Epithelial cell of prostate (primary cell): ENCODE results near the gene KIF5C.
A peak's percentile ranks its signal among the peaks of the same experiment; 100 is the strongest.

ENCODE experiments used
- DNase-seq: peaks from one replicate; pipeline ENCODE4 v3.0.0-alpha.2; 2011; ENCODE audit warnings: low read depth, low spot score
- H3K27ac ChIP-seq: fragments of 450-650 bp; 2 replicates; pipeline ENCODE4 v1.5.1; 2017; ENCODE audit warnings: mild to moderate bottlenecking

The KIF5C gene

DNA sequence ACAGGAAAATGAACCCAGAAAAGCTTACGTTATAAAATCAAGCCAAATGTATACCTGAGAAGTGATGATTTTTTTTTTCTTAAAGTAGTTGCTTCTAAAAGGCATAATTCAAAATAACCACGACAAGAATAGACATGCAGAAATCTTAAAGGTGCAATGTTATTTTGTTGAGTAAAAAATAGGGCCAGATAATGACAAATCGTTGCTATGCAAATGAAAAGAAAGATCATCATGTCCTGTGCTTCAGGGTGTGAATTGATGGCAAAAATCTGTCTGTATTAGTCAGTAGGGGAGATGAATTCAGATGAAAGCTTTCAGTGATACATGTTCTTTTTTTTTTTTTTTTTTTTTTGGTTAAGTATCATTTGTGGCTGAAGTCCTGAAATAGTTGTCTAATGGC, 187.5 kb downstream of the KIF5C start:
- H3K27ac ChIP-seq = no peak overlapping the region
- no peak for DNase-seq

DNA sequence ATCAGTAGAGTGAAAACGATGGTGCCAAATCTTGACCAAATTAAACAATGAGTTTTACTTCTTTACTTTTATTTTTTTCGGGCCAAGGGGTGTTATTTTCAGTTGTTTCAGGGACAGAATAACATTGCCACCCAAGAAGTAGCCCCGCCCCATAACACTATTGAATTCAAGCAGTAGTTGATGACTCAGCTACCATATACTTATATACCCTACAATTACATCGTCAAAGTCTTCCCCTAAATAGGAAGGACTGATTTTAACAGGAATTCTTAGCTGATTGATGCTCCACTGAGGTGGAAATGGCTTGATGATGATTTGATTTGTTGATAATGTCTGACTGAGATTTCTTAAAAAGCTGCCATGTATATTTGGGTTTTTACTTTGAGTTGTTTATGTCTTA, 188.2 kb downstream of the KIF5C start:
- H3K27ac ChIP-seq = no peak overlapping the region
- DNase-seq = no peak

DNA sequence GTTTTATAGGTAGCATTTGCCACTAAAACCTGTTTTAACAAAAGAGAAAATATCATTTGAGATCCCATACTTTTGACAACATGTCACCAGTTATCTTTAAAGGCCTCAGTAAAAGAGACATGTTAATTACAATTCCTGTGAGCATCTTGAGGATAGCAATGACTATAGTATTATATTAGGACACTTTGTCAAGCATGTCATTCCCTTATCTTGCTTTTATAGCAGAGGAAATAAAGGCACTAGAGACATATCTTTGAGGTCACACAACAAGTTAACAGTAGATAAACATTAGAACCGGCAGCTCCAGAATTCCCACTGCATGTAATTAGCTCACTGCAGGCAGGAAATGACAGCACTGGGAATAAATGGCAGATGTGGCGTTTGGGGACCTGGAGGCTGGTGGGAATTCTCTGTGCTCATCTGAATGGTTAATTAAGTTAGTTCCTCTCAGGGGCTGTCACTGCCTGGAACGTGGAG, 189.4 kb downstream of the KIF5C start:
- no peak overlapping the region for H3K27ac ChIP-seq

DNA sequence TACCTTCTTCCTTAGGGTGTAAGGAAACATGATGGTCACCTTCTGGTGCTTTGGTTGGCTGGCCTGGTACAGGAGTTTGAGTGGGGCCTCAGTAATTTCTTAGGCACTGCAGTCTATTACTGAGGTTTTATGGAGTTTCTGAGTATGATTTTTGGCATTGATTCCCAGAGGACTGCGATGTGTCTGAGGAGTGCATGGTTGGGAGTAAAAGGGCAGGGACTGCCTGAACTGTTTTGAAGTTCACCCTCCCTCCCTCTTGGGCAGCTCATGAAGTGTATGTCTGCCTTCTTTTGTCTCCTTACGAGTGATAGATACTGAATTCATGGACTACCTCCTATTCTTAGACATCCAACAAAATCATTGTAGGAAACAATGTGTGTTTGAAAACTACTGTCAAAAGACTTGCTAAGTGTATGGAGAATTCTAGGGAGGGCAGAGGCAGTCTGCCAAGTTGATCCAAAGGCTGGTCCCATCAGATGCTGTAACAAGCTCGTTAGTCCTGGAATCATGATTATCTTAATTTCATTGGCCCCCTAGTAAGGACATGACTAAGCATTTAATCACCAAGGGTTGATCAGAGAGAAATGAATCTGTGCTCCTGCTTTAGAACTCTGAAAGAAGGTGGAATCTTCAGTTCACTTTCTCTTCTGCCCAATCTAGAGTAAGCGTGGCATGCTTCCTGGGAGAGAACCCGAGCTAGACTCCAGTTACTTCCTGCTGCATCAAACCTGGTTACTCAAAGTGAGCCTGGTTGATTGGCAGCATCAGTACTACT, 190.0 kb downstream of the KIF5C start:
- H3K27ac ChIP-seq = no peak overlapping the region
- DNase-seq = no peak

More for the DNA sequence above, 189.4 kb downstream of the KIF5C start:
- DNase-seq = no peak

DNA sequence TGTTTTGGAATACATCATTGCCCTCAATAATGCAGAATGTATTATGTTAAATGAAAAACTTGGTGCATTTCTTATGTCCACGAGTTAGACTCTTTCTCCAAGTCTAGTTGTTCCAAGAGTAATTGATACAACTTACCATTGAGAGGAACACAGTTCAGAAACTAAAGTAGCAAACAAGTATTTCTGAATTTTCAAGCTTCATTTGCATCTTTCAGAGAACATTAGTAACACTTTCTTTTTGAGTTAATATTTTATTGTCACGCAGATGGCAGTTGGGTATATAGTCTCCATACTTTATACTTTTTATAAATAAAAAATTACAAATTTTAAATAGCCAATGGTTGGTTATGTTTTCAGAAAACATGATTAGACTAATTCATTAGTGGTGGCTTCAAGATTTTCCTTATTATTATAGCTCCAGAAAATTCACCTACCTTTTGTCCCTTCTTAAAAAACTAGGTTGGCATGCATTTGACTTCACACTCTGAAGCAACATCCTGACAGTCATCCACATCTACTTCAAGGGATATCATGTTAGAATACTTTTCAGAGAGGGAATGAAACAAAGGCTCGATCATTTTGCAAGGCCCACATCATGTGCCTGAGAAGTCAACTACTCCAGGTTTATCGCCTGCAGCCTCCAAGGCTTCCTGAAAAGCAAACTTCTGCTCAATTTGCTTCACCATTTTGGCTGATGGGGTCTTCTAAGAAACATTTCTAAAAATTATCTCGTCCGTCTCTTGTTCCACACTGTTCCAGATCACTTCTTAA, 193.4 kb downstream of the KIF5C start:
- DNase-seq = no peak
- H3K27ac ChIP-seq = peak overlapping the region; percentile 6

DNA sequence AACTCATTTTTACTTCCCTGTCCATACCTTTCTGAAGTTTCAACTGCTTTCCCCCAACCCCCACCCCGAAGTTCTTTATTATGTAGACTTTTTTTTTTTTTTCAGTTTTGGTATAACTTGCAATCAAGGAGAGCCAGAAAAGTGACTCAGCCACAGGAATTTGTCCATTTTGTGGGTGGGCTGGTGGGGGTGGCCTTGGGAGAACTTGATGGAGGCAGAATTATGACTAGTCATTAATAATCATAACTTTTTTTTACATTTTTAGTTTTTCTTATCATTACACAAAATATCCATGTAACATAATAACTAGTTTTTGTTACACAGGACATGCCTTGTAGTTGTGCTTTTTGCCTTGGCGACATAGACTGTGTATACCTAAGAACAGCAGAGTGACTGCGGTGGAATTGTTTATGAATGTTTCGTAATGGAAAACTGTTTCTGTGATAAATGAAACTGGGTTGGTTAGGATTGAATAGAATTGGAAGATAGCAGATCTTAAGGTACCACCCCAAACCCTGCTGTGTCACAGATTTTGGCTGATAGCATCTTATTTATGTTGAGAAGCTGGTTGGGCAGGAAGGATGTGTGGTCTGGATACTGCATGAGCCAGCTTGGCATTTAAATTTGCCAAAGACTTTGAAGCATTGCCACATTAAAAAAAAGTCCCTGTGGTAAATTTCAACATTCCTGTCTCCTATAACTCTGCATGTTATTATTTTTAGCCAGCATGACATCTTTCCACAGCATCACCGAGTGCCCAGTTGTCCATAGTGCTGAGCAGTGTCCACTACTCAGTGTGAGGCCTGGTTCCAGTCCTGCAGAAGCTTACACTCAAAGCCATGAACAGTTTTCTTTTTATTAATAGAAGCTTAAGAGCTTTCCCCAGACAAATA, 194.2 kb downstream of the KIF5C start:
- peak; percentile 86 for DNase-seq
- H3K27ac ChIP-seq = peak overlapping the region; percentile 6

DNA sequence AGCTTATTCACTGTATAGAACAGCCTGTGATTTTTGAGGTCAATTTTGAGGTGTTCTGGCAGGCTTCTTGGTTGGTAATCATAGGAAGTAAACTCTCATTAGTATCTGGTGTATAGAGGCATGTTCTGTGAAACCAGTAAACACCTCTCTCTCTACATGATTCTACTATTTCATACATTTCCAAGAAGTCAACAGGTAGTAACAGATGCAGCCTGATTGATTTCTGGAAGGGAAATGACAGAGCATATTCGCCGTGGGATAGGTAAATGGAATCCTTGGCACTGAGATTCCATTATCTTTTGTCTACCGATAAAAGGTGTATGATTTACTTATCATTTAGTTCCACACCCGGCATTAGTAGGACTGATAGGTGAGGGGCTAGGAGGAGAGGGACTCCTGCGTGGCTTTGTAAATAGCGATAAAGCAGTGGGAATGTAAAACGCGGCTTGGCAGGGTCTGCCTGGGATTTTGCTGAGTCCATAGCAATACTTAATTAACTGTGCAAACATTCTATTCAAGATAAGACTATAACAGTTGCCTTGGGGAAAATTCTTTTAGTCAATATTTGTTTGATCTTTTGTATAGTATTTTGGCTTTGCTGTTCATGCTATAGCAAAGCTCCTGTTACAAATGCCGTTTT, 195.8 kb downstream of the KIF5C start:
- DNase-seq = no peak
- H3K27ac ChIP-seq = no peak overlapping the region

DNA sequence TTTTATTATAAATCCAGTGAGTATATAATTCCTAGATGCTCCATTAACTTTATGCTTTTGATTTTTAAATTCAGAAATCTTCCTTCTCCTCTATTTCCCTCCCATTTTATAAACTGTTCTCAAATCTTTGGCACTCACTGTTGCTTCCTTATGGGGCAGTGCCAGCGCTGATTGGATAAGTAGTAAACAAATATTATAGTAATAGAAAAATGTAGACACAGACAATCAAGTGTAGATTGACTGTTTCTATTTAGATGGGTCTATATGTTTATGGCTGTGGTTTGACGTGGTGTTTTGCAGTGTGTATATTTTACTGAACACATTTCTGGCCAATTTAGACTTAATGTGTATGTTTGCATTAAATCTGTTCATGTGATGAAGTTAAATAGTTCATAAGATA, 200.1 kb downstream of the KIF5C start:
- no peak for DNase-seq
- H3K27ac ChIP-seq = no peak overlapping the region

DNA sequence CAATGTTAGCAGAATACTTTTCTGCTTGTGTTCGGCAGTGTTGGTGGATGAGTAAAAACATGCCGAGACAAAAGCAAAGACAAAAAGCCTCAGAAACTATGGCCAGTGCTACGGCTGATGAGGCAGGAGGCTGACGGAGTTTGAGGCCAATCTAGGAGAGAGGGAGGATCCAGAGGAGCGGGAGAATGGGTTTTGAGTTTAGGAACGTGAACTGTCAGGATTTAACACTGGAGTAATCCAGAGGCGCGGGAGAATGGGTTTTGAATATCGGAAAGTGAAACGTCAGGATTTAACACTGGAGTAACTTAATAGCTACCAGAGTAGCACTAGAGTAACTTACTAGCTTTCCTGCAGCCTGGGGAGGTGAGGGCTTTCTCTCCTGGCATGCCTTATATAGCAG, 200.8 kb downstream of the KIF5C start:
- DNase-seq = no peak
- no peak overlapping the region for H3K27ac ChIP-seq
